Measurements from ENCODE around the gene COL7A1. TPM values are rescaled to one million over a fixed set of nuclear protein-coding genes. Genes with fewer than 3 reads are reported as not detected.

Gene COL7A1
- total RNA-seq, 4 donors from 2014 or later: 0.31 to 2.2 (median 1.9) TPM

DNA sequence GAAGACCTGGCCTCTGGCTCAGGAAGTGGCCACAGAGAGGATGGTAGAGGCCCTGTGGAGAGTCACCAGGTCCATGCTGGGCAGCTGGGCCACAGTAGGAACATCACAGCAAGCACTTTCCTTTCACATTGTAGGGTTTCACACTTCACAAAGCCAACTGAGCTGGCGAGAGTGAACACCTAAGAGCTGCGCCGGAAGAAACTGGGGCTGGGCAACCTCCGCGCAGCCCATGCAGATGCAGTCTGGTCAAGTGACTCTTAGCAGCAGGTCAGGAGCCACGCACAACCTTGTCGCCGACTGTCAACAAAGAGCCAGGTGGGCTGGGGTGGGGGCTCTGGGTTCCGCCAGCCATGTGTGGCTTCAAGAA, 75.9 kb downstream of the COL7A1 start:
- TF ChIP-seq, protein P1, sequence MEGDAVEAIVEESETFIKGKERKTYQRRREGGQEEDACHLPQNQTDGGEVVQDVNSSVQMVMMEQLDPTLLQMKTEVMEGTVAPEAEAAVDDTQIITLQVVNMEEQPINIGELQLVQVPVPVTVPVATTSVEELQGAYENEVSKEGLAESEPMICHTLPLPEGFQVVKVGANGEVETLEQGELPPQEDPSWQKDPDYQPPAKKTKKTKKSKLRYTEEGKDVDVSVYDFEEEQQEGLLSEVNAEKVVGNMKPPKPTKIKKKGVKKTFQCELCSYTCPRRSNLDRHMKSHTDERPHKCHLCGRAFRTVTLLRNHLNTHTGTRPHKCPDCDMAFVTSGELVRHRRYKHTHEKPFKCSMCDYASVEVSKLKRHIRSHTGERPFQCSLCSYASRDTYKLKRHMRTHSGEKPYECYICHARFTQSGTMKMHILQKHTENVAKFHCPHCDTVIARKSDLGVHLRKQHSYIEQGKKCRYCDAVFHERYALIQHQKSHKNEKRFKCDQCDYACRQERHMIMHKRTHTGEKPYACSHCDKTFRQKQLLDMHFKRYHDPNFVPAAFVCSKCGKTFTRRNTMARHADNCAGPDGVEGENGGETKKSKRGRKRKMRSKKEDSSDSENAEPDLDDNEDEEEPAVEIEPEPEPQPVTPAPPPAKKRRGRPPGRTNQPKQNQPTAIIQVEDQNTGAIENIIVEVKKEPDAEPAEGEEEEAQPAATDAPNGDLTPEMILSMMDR (IDR thresholded peaks at IDR 0.05): no peak
- ATAC-seq (ENCODE audit: low FRiP score): no peak
- DNase-seq (ENCODE audit: low spot score): no peak

DNA sequence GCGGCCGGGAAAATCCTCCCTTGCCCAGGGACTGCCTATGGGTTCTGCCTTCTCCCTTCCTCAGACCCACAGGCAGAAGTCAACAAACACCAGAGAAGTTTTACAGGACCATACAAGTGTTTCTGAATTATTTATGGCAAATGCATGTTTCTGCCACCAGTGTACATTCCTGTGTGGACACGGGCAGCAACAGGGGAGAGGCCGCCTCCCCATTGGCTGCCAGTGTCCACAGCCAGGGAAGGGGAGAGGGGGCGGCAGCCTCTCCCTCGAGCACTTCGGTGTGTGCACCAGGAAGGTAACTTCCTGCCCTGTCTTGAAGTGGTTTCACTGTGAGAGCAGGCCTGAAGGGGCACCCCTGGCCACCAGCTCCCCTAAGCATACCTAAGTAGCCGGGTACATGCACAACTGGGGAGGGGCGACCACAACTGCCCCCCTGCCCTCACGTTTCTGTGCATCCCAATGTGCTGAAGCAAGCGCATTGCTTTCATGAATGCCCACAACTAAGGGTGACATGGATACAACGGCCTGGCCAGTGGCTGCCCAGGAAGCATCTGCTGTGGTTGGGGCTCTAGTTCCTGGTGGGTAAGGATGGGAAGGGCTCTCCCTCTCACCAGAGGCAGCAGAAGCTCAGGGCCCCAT, 76.4 kb downstream of the COL7A1 start:
- TF ChIP-seq, protein P1 (IDR thresholded peaks at IDR 0.05): no peak
- ATAC-seq (ENCODE audit: low FRiP score): no peak
- no peak for DNase-seq (ENCODE audit: low spot score)

DNA sequence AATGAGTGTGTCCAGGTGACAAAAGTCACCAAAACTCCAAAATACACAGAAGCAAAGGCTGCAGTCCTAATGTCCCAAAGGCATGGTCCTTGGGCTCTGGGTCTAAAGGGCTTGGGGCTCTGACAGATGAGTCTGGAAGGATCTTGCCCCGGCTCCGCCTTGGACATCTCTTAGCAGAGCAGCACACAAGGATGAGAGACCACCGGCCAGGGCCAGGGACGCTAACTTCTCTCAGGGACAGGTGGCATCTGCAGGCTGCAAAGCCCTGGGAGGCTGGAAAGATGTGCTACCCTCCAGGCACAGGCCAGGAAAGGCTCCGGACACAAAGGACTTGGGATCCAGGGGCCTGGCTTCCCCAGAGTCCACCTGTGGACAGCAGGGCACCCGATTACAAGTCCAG, 77.1 kb downstream of the COL7A1 start:
- ATAC-seq (ENCODE audit: low FRiP score) (no peak), DNase-seq (ENCODE audit: low spot score) (no peak)
- TF ChIP-seq, protein P1 (IDR thresholded peaks at IDR 0.05): no peak

DNA sequence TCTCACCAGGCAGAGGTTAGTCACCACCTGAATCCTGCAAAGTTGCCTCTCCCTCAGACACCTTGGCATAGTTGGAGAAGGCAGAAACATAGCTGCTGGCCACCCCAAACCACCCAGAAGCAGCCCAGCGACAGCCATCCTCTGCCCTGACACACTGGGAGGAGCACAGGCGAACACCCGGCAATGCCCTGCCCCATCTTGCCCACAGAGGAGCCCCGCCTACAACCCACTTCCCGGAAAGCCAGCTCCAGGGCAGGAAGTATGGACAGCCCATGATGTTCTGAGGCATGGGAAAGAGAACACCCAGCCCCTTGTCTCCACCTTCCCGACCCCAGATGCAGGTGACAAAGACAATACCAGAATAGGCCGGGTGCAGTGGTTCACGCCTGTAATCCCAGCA, 78.6 kb downstream of the COL7A1 start:
- DNase-seq (ENCODE audit: low spot score) (no peak), ATAC-seq (ENCODE audit: low FRiP score) (no peak)
- TF ChIP-seq, protein P1 (IDR thresholded peaks at IDR 0.05): no peak

DNA sequence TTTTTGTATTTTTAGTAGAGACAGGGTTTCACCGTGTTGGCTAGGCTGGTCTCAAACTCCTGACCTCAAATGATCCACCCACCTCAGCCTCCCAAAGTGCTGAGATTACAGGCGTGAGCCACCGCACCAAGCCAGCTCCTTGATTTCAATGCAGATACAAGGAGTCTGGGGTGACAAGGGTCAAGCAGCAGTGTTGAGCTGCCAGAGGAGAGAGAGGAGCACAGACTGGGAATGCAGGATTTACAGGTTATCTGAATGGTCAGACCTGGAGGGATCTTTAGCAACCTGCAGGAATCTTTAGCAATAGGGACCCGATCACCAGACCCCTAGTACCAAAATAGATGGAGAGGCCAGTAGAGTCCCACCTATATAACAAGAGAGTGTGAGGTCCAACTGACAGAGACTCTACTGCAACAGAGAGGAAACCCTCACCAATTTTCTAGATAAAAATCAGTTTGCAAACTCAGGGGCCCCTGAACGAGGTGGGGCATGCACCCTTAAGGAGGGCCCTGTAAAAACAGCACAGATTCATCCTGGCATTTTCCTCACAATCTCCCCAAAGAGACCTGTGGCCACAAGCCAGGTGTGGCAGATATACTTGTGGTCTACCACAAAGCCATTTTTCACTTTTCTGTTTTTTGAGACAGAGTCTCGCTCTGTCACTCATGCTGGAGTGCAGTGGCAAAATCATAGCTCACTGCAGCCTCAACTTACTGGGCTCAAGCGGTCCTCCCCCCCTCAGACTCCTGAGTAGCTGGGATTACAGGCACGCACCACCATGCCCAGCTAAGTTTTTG, 80.5 kb downstream of the COL7A1 start:
- ATAC-seq (ENCODE audit: low FRiP score) (no peak), DNase-seq (ENCODE audit: low spot score) (no peak)
- TF ChIP-seq, protein P1 (IDR thresholded peaks at IDR 0.05): no peak

Small RNA genes lying within 50 kb of the gene (small RNA-seq; reads per million reads assigned to genes)
- gene MIR6823: not detected

Other genes with a start within 250 kb of the COL7A1 start
- not detected for gene FBXW12, start 223.1 kb downstream of the COL7A1 start, total RNA-seq
- 10 to 100 TPM; 66.7 to 91.3 (median 77.1) TPM for gene PLXNB1, start 165.2 kb downstream of the COL7A1 start, total RNA-seq
- 10 to 100 TPM; 11.6 to 15.1 (median 13.6) TPM for gene CCDC51, start 155.2 kb downstream of the COL7A1 start, total RNA-seq
- gene TMA7, start 155.1 kb downstream of the COL7A1 start, total RNA-seq: 100 to 1,000 TPM; 239 to 266 (median 255) TPM
- gene ATRIP, start 148.6 kb downstream of the COL7A1 start, total RNA-seq: 1 to 10 TPM; 4.0 to 6.5 (median 5.5) TPM
- gene SHISA5, start 91.2 kb downstream of the COL7A1 start, total RNA-seq: 100 to 1,000 TPM in 3 of 4 donors, 10 to 100 TPM in 1; 99.5 to 120 (median 118) TPM
- gene PFKFB4, start 38.5 kb downstream of the COL7A1 start, total RNA-seq: 10 to 100 TPM in 1 of 4 donors, 1 to 10 TPM in 3; 1.9 to 16.2 (median 3.2) TPM
- under 1 TPM in 1 of 4 donors, not detected in 3; 0.28 TPM for gene UCN2, start 31.5 kb downstream of the COL7A1 start, total RNA-seq
- 100 to 1,000 TPM; 207 to 282 (median 254) TPM for gene UQCRC1, start 14.3 kb upstream of the COL7A1 start, total RNA-seq
- gene TMEM89, start 26.4 kb upstream of the COL7A1 start, total RNA-seq: not detected
- gene SLC26A6, start 40.1 kb upstream of the COL7A1 start, total RNA-seq: 10 to 100 TPM in 3 of 4 donors, 1 to 10 TPM in 1; 9.9 to 17.8 (median 14.6) TPM
- gene CELSR3, start 67.6 kb upstream of the COL7A1 start, total RNA-seq: 1 to 10 TPM in 2 of 4 donors, under 1 TPM in 2; 0.48 to 2.2 (median 1.1) TPM
- gene NCKIPSD, start 90.6 kb upstream of the COL7A1 start, total RNA-seq: 10 to 100 TPM; 18.9 to 60.2 (median 39.9) TPM
- 10 to 100 TPM; 35.8 to 77.9 (median 73.3) TPM for gene IP6K2, start 121.9 kb upstream of the COL7A1 start, total RNA-seq

Data from omental fat pad (tissue), 4 donors.